Measurements from ENCODE around the gene CACNA2D4.

CACNA2D4 gene

DNA sequence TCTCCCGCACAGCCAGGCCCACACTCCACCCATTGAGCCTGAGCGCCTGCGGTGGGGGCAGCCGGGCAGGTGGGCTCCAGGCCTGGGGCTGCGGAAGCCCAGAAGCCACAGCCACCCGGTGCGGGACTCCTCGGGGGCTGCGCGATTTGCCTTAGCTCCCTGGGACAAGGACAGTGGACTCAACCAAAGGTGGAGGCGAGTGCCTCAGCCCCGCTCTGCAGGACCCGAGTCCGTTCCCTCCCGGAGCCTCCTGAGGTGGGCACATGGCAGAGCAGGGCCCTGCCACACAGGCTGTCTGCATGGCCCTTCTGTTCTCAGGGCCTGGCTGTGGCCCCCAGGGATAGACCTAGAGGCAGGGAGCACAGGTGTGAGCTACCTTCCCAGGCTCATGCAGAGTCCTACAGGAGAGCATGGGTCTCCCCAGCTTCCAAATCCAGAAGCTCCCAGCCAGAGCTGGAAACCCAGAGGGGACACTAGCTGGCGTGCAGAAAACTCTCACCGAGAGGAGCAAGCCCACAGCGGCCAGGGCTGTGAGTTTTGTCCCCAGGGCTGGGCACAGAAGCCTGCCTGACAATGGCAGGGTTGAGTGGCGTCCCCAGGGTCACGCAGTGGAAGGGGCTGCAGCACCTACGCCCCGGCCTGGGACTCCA is 120.3 kb downstream of the CACNA2D4 start:
- DNase-seq = no peak

DNA sequence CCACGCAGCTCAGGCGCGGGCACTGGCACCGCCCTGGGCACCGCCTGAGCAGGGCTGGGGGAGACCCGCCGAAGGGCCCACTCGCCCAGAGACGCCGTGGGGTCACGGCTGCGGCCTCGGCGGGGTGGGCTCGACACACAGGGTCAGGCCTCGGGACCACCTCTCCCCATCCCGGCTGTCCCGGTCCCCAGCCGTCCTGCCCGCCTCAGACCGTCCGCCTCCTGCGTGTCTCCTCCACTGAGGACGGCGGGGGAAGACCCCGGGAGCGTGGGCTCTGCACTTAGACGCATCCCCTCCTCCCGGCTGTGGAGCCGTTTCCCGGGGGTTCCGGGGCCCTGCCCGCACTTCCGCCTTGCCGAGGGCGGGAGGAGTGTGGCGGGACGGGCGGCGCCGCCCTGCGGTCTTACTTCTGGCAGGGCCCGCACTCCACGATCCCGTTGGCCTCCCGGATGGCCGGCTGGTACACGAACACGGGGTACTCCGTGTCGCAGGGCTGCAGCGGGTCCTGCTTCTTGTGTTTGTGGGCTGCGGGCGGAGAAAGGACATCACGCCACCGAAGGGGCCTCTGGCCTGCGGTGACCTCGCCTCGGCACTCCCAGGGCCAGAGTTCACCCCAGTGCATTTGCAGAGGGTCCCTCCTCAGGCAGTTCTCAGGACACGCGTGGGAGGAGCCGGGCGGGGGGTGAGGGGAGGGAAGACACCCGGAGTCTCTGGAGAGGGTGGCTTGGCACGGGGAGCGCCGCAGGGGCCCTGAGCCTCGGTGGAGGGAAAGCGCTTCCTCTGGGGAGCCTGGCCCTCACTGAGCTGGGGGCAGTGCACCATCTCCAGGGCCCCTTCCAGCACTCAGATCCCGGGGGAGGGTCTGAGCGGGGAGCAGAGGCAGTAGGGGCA is 121.2 kb downstream of the CACNA2D4 start:
- no peak for DNase-seq

DNA sequence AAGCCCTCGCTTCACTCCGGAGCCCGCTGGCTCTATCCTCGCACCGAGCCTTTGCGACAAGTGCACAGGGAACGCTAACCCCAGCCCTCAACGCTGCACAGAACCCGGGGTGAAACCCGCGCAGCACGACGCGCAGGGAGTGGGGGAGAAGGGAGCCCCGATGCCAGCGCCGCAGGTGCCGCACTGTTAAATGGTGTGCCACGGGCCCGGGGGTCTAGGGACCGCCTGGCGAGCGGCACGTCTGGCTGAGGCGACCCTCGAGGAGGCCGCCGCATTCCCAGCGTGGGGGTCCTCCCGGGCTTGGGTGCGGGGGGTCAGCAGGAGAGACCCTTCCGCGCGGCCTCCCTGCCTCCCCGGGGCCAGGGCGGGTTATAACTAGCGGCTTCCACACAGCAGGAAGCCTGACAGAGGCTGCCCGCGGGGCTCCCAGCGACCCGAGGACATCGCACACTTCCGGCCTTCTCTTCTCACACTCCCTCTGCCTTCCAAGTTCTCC is 121.9 kb downstream of the CACNA2D4 start:
- DNase-seq = no peak

DNA sequence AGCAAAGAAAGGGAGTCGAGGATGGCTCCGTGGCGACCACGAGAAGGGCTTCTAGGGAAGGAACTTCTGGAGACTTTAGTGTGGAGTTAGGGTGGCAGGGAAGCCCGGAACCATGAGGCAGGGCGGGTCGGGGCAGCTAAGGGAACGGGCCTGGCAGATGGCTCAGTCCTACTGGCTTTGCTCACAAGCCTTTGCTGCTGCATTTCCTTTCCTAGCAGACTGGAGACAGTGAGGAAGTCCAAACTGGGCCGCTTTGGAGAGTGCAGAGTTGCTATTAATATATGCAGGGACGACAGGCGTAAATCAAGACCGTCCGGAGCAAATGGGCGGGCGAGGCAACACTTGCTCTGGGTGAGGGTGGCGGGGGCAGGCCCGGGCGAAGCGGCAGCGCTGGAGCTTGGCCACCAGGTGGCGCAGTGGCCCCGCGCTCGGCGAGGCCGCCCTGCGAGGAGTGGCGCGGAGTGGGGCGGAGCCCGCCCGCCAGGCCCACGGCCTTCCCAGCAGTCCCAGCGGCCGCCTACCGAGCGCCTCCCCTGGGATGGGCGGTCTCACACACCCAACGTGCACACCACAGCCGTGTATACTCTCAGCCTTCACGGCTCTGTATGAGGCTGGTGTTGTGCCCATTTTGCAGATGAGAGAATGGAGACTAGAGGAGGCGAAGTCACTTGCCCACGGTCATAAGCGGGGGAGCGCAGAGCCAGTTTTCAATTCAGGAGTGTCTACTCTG is 122.5 kb downstream of the CACNA2D4 start:
- peak; percentile 69 for DNase-seq

DNA sequence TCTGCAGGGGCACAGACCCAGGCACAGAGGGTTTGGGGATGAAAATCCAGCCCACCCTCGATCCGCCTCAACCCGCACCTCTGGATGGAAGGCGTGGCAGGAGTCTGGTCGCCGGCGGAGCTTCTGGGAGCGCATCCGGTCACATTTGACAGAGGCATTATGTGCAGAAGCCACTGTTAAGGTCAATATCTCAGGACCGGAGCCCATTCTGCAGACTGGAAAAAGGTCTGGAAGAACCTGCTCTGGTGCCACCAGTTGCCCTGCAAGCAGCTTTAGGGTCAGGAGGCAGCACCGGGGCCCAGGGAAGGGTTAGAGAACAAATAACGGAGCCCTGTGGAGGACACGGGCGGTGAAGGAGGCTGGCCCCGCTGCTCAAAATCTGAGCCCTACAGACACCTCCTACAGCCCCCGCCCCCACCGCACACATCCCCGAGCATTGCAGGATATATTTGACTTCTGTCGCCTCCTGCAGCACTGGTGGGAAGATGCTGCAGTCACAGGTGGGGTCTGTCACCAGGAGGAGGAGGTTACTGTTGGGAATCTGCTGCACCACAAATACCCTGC is 123.1 kb downstream of the CACNA2D4 start:
- DNase-seq = no peak

DNA sequence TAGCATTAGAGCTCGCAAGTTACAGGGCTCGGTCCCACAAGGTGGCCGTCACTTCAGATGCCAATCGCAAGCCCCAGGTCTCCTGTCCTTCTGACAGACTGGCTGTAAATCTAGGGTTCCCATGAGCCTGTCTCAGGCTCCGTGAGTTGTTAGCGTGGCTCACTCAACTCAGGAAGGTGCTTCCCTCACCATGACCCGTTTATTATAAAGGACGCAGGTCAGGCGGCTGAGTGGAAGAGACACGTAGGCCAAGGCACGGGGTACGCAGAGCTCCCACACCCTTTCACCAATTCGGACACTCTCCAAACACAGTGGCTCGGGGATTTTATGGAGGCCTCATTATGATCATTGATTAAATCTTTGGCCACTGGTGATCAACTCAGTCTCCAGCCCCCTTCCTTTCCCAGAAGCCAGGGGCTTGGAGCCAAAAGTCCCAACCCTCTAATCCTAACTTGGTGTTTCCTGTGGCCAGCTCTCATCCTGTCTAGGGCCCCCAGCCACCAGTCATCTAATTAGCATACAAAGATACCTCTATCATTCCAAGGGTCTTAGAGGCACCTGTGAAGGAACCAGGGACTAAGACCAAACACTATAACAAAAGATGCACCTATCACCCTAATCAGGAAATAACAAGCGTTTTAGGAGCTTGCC is 123.9 kb downstream of the CACNA2D4 start:
- DNase-seq = no peak

DNA sequence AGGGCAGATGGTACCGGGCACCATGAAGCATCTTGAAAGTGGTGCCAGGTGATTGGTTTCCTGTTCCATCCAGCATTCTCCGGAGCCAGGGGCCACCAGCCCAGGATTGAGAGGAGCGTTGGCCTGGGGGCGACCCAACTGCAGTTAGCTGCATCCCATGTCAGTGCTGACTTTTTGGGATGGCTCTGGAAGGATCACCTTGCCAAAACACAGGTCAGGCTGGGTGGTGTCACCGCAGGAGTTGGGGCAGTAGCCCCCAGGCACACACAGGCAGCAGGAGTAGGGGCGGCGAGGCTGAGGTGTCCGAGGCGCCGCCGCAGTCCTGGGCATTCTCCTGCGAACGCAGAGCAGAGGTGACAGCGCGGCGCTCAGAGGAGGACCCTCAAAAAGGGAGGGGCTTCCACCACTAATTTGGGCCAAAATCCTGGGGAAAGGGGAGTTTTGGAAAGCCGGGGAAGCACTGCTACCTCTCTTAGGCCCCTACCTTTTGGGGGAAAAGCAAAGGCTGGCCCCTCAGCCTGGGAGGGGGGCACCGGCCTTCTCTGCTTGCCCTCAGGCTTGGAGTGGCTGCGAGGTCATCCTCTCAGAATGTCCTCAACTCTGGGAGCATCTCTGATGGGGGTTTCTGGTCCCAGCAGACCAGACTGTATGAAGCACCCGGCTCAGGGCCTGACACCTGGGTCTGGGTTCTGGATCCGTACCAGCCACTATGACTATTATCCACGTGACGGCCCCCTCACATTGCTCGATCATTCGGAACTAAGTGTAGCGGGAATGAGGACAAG is 124.8 kb downstream of the CACNA2D4 start:
- DNase-seq = no peak

DNA sequence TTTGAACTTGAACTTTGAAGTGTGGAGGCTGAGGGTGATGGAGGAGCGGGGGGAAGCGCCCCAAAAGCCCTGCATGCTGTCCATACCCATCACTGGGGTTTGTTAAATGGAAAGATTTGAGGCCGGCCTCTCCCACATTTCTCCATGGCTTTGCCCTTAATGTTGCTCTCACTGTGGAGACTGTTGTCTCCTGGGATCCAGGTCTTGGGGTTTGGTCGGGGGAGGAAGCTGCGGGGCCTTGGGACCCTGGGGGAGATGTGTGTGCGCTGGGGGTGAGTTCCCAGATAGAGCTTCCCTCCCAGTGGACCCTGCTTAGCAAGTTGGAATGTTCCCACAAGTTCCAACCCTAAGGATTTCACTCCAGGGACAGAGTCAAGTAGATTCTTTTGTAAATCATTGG is 126.0 kb downstream of the CACNA2D4 start:
- DNase-seq = no peak

DNA sequence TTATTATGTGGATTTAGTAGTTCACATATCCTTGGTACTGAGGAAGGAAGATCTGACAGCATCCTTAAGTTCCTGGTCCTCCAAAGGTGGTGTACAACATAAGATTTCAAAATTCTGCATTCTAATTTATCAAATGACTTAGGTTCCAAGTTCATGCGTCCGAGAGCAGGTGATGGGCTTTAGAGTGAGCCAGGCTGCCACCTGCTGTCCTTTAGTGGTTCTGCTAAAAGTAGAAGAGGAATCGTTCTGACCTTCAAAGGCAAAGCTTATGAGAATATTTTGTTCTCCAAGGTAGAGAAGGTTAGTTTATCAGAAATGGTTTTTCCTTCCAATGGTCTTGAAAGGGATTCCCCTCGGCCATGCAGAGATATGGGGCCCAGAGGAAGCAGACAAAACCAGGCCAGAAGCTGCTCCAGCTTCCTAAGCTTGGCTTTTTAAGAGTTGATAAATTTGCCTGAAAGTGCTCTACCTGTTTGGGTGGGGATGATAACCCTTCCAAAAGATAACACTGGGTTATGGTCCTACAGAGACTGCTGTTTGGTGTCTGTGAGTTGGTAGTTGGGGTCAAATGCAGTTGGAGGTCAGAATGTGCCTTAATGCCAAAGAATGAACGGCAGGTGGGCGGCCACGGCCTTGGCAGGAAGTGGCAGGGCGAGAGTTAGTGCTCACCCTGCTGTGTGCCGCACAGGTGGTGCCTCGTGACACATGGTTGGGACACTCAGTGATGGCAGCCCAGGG is 127.2 kb downstream of the CACNA2D4 start:
- DNase-seq = no peak

DNA sequence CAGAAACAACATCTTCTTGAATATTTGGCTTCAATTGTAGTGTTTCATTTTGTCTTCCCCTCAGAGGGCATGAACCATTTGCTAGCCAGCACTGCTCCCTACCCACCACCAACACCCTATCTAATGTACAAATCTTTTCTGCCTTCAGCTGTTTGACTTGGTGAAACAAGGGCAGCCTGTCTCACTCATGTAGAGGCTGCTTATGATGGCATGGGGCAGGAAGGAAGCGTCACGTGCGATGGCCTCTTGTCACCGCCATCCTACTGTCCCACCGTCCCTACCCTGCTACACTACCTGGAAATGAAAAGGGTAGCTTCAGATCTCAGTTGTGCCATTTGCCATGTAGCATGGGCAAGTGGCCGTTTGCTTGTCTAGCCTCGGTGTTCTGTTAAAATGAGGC is 128.0 kb downstream of the CACNA2D4 start:
- DNase-seq = no peak

DNA sequence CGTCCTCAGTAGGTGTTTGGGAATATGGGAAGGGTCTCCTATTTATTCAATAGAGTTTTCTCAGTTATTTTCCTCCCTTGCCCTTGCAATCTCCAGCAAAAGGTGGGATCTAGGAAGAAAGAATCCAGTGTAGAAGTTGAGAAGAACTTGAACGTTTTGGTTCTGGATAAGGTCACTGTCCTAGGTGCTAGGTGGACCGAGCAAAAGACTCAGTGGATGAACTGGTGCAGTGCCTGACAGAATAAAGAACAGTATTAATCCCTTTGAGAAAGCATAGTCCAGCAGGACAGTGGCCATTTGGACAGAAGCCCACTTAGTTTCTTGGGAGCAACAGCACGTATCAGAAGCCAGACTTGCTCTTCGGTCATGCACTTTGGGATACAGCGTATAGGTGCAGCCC is 130.7 kb downstream of the CACNA2D4 start:
- no peak for DNase-seq

DNA sequence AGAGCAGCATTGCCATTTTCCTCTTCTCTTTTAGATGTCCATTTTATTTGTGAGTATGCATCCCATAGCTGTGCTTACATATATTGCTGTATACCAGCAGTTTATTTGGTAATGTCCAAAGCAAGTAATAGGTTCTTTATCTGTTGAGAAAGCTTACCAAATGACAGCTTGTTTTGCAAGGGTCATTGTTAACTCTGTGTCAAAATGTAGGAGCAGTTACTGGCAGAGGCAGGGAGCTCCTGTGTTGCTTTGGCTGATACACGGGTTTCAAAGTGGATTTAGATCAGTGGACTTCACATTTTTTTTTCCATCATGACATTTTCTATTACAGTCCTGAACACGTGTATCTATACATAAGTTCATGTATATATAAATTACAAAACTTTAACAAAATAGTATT is 136.2 kb downstream of the CACNA2D4 start:
- DNase-seq = no peak

DNA sequence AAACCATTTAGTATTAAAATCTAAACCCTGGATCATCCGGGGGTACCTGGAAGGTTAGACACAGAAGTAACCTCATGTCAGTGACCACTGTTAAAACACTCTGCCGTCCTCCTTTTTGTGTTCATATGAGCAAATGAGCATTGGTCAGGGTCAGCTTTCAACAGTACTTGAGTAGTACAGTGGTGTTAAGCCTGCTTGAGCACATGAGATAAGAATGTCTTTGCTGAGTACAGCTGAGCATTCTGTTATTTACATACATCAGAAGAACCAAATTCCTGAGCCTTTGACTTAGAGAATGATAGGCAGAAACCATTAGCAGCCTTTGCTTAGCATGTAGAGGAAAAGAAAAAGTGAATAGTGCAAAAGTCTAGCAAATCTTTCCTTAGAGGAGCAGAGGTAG is 136.7 kb downstream of the CACNA2D4 start:
- no peak for DNase-seq

DNA sequence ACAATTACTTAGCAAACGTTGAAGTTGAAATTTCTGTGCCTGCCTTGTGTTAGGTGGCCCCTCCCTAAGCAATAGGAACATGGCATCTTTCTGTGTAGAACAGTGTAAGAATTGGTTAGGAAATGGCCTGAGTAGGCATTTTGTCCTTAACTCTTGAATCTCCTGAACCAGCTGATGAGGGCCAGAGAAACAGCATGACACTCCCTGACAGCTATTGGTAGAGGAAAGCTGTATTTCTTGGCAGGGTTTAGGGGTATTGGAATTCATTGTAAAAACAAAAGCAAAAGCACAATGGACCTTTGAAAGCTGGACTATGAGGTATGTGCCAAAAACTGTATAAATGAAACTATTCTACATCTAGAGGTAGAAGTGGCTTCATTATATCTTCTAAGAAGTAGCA is 138.7 kb downstream of the CACNA2D4 start:
- no peak for DNase-seq

DNA sequence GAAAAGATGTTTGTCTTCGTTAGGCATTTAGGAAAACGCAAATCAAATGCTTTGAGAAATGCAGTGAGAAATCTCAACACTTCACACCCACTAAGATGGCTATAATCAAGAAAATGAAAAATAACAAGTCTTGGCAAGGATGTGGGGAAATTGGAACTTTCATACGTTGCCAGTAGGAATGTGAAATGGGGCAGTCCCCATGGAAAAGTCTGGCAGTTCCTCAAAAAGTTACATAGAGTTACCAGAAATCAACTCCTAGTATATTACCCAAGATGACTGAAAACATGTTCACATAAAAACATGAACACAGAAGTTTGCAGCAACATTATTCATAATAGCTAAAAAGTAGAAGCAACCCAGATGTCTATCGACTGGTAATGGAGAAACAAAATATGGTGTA is 139.5 kb downstream of the CACNA2D4 start:
- DNase-seq = no peak

DNA sequence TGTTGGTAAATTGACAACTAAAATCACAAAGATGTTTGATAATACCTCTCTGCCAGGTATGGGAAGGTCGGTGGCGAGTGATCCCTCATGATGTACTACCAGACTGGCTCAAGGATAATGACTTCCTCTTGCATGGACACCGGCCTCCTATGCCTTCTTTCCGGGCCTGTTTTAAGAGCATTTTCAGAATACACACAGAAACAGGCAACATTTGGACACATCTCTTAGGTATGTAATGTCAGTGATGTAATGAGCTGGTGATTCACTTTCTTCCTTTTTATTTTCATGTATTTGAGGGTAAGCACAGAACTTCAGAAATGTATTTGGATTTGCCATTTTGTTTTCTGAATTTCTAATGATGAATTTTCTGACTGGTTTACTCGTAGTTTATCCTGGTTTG is 140.7 kb downstream of the CACNA2D4 start:
- DNase-seq = no peak

DNA sequence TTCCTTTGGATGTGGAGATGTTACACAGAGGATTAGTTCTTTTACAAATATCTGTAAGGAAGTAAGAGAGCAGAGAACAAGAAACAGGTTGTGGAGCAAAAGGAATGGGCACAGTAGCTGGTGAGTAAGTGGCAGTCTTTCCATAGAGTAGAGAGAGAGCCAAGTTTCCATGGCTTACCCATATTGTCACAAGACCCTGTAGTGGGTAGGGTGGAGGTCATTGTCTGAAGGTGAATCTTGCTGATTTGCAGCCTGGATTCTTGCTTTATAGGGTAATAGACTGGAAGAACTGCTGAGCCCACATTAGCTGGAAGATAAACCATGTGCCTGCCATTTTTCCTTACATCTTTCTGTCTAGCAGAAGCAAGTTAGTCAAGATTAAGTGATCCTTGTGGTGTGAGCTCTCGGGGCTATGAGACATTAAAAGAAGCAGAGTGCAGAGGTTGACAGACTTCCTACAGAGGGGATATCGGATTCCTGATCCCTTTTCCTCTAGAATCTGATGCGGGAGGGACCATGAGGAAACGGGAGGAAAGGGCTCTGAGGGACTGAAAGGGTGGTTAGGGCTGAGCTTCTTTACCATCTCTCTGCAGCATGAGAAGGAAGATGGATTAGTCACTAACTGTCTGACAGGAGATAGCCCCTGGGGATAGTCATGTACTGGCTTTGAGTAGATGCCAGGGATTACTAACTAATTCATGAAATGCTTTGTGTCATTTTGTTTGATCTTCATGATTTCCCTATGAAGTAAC is 142.1 kb downstream of the CACNA2D4 start:
- no peak for DNase-seq

DNA sequence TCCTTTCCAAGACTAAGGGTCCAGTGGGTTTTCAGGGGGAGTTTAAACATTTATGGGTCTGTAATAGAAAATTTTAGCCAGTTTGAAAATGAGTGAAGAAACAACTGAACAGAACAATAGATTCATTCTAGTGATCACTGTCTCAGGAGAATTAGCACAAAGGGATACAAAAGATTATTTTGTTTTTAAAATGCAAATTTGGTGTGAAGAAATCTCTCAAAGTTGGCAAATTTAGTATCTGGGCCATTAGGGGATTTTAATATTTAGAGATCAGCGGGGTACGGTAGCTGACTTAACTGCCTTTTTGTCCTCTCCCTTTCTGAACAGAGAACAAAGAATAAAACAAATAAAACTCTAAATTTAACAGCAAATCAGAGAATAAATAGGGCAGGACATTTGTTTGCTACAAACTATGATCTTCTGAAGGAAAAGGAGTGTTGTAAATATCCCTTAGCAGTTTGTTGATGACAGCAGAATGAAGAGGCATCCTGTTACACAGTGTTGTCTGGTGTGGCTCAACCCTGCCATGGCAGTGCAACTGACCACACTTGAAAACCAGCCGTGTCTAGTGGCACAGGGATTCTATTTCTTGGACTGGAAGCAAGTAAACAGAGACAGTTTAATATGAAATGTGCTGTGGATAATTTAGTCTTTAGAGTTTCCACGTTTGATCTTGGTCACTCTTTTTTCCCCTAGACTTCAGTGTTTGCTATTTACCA is 144.4 kb downstream of the CACNA2D4 start:
- no peak for DNase-seq

DNA sequence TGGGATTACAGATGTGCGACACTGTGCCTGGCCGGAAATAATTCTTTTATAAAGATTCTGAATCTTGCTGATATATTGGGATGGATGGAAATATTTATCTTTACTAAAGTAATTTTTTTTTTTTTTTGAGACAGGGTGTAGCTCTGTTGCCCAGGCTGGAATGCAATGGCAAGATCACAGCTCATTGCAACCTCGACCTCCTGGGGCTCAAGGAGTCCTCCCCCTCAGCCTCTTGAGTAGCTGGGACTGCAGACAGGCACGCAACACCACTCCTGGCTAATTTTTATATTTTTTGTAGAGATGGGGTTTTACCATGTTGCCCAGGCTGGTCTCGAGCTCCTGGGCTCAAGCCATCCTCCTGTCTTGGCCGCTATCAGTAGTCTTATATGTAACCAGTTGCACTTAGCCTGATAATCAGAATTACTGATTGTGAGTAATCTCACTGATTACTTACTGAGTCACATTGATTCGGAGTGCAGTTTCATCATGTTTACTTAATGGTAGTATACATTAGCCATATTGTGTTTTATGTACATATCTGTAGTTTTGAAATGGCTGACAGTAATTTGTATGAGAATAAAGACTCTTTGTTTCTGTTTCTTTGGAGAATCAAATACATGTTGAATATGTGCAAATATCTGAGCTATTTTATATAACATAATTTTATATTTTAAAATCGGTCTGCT is 148.5 kb downstream of the CACNA2D4 start:
- DNase-seq = no peak

Measured in SIG-M5 (cell line).